GM21447 (cell line): Measurements from ENCODE around the gene ANK2.

ENCODE experiments used
- ATAC-seq: cut with Tn5 transposase; IDR thresholded peaks from one replicate; pipeline ENCODE4 v1.9.1; 2021; ENCODE audit not compliant: unreplicated experiment

The ANK2 gene

DNA sequence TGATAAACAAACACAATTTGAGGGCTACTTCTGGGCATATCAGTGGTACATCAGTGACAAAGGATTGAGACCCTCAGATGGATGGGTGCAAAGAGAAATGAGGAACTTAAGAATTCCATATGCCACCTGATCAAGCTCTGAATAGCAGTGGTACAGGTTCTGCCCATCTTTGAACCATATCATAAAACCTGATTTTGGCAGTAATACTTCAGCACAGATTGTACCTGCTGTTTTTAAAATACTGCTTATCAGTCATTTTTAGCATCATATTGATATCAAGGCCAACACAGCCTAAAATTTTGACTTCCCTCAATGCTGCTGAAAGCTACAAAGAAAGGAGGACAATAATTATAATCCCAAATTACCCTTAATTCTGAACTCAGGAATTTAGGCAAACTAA, 41.5 kb downstream of the ANK2 start:
- ATAC-seq, result no peak

DNA sequence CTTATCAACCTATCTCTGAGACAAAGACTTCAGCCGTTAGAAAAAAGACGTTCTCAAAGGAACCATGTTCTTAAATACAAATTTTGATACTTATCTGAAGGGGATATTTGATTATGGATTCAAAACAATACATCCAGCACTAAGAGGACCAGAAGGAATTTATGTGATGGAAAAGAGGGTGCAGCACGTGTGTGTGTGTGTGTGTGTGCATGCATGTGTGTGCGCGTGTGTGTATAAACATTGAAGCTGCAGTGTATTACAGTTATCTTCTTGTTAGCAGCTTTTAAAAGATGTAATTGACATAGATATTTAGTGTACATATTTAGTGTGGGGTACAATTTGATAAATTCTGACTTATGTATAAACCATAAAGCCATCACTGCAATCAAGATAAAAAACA, 44.9 kb downstream of the ANK2 start:
- ATAC-seq, result no peak

DNA sequence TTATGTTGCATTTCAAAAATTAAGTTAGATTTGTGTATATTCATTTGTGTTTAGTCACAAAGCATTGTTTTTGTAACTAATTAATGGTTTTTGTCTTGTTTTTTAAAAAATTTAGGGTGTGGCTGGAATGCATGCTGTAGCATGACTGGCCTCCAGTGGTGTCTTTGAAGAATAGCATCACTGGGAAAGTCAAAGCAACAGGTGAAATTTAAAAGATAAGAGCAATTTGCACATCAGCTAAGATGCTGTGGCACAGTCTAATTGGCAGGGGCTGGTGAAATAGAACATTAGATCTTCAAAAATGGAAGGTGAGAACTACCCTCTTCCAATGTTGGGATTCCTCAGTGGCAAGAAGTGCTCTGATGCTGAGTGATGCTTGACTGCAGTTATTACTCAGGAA, 45.3 kb downstream of the ANK2 start:
- no peak for ATAC-seq

DNA sequence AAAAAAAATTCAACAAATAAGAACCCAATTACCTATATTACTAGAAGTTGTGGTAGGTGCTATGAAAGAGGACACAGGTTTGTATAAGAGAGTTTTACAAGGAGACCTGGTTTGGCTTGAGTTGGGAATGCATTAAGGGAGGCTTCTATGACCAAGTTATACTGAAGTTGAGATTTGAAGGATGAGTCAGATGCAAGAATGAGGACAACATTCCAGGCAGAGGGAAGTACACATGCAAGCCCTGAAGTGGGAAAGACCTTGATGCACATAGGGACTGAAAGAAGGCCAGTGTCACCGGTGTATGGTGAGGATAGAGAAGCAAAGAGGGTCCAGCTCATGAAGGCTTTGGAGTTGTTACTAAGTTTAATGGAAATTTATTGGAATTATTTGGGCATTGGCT, 52.2 kb downstream of the ANK2 start:
- no peak for ATAC-seq

DNA sequence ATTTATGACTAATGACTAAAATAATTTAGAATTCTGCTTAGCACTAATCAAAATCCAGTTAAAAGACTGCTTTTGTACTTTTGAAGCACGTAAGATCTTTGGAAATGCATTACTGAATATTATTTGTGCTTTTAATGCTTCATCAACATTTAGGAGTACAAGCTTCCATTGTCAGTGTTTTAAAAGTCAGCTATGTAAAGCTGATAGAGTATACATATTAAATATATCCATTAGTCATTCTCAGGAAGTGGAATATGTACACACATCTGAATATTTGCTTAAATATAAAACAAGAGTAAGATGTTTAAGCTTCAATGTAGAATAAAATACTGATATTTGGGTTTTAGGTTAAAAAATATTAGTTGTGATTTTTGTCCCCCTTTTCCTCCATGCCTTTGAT, 54.1 kb downstream of the ANK2 start:
- ATAC-seq, result no peak

DNA sequence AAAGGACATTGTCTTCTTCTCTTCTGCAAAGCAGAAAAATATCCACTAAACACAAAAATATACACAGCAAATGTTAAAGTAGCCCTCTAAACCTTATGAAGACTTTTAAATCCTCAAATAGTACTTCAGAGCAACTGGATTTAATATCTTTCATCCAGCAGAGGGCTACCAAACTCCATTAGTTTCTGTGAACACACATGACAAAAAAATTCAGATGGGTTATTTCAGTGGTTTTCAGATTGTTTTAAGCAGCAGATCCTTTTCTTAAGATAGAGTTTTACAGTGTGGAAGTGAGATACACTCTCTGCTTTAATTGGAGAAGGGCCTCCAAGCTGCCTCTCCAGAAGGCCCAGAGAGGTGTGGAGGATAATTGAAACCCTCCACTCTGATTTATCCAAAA, 56.7 kb downstream of the ANK2 start:
- no peak for ATAC-seq

DNA sequence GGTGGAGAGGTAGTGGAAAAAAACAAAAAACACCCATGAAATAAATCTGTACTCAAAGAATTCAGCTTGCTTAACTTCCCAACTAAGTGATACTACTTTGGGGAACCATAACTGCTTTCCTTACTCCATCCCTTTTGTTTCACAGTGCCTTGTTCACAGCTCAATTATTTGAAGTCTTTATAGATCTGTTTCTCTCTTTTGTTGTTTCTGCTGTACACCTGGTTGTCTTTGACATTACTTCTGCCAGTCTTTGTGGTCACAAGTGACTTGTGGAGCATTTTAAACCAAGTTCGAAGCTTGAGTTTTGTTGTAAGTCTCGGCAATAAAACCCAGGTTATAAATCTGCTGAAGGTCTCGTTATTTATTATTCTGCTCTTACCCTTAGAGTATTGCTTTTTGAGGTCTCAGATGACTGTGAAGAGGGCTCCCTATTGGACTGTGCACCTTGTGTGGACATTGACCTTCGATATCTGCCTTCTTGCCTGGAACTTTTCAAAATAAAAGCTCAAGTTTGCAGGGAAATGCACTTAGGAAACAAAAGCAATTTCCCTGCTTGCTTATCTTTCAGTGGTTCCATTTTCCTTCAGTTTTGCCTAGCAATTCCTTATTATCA, 59.8 kb downstream of the ANK2 start:
- no peak for ATAC-seq

DNA sequence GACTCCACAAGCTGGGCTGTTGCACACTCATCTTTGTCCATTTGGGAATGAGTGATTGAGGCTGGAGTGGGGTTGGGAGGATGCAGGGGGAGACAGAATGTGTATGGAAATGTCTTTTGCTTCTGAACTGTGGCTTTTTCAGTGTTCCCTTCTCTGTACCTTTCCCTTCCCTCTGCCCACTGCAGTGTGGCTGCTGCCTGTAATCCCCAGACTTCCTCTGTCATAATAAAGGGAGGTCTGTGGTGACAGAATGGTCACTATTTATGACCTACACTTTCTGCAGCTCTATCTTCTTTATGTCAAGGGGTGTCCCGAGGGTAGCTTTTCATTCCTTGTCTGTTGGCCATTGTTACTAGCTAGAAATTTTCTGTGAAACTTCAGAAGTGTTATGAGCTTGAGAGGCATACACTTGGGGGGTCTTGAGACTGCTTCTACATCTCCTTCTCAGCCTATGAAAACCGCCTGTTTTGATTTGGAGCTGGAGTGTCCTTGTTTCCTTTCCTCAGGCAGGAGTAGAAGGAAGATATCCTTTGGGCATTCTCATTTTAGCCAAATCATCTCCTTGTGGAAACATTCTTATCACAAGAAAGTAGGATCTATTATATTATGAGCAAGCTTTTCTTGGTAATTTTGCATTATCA, 63.0 kb downstream of the ANK2 start:
- no peak for ATAC-seq

DNA sequence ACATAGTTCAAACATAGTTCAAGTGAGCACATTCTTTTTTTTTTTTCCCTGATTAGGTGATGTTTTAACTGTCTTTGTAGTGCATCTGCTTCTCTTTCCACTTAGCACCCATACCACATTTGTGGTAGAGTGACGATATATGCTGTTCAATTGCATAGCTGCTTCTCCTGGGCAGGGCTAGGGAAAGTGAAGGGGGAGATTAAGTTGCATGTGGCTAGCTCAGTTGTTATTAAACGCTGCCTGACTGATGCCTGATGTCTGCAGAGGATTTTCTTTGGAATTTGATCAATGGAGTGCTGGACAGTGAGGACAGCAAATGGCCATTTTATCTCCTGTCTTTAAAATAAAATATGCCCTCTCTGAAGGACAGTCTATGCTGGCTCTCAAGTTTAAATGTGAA, 63.7 kb downstream of the ANK2 start:
- no peak for ATAC-seq

DNA sequence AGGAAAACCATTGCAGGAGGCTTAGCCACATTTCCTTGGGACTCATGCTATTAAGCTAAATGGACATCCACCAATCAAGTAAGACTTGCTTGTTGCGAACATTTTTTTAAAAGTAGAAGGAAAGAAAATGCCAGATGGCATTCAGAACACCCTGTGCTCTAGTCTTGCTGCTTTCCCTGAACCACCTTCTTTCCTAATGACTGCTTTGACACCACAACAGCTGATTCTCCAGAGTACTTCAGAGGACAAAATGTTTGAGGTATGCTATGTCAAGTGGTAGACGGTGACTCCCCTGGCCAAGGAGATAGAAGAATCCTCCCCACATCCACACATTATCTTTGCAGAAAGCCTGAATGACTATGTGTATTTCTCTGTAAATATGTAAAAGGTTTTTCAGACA, 65.4 kb downstream of the ANK2 start:
- no peak for ATAC-seq

DNA sequence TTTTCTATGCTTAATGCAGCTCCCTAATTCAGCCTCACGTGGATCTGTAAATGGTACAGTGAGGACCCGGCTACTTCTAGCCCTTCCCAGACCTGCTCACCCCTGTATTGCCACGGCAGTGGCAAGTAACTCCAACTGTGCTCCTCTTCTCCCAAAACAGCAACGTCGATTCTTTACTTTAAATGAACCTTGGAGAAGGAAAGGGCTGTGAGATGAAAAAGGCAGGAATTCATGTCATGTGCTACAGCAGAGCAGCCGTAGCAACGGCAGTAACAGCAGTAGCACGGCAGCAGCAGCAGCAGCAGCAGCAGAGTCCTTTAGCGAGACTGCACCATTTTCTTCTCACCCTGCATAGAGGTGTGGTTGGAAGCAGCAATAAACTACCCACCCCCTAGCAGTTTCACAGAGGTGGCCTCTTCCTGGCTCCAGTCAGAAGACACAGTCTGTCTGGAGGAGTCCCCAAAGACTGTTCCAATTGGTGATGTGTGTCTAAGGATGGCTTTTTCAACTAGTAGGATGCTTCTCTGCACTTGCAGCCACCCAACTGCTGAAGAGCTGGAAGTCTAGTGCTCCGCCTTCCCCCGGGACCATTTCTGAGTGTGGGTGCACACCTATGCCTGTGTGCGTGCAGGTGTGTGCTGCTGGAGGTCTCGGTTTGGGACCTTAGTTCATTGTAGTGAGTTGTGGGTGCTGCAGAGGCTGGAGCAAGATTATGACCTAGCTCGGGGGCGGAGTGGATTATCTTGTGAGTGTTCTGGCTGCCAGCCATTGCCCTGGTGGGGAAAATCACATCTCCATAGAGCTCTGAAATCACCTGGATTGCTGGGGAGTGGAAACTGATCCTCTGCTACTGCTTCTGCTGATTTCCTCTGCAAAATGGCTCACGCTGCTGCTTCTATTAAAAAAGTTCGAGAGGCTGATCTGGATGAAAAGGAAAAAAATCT, 67.2 kb downstream of the ANK2 start:
- ATAC-seq, result no peak

DNA sequence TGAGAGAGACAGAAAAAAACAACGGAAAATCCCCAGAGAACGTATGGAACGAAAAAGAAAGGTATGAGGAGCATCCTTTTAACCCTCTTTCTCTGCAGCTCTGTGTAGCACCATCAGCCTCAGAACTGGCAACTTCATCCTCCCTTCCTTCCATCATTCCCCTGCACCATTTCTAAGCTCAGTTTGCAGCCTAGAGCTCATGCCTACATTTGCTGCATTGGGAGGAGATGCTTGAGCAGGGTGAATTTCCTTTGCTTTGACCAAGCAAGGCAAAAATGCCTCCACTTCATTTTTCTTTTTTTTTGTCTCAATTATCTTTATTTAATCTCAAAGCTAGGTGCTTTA, 67.9 kb downstream of the ANK2 start:
- ATAC-seq, result no peak

DNA sequence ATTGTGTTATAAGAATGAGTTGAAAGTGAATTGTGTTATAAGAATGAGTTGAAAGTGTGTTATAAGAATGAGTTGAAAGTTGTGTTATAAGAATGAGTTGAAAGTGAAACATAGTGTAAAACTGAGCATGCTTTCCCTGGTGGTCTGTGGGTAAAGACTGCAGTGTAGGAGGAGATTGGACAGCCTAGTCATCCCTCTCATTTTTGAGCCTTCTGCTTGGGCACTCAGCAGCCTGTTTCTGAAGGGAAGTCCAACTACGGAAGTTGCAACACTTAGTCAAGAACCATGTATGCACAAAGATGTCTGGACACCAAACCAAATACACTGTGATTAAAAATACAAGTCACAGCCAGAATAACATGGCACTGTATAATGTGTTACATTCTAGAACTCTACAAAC, 72.6 kb downstream of the ANK2 start:
- ATAC-seq, result no peak

DNA sequence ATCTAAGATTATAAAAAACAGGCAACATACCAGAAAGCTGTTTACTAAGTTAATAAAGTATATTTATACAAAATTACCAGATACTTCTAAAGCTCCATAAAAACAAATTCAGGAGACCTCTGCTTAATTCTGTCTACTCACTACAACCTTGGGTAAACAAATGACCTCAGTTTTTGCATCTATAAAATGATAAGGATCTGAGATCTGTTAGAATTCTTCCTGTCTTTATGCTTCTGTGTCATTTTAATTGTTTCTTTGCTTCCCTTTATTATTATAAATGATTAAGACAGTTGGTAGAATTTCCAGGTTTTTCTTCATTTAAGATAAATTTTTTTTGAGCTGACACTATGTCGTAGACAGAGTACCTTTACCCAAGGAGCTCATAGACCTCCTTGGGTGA, 76.0 kb downstream of the ANK2 start:
- ATAC-seq, result no peak

DNA sequence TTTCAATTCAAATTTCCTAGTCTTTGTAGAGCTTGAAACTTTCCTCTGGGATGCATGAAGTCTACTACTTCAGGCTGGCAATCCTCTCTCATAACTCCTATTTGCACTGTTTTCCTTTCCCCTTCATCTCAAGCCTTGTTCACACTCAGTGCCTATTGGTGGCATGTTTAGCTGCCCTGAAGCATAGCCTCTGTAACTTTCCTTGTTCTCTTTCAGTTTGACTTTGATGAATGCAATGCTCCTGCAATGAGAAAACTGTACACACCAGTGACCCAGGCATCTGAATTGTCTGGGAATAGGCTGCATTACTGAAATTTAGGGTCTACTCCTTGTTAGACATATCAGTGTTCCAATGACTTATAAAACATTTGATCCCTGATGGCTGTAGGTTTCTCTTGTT, 81.7 kb downstream of the ANK2 start:
- ATAC-seq, result no peak

DNA sequence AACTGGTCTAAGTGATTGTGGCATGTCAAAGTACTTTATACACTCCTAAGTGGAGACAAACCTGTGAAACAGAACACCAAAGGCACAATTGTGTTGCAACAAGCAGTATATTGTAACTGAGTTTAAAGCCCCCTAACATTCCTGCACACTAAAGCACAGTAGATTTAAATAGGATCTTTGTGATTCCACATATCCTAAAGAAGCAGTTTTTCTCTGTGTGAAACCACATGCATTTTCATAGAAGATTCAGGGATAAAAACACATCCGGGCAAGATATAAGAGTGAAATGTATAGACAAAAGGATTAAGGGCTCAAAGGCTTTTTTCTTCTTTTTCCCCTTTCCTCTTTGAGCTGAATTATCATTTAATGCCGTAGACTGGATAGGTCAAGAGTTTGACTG, 82.2 kb downstream of the ANK2 start:
- no peak for ATAC-seq

DNA sequence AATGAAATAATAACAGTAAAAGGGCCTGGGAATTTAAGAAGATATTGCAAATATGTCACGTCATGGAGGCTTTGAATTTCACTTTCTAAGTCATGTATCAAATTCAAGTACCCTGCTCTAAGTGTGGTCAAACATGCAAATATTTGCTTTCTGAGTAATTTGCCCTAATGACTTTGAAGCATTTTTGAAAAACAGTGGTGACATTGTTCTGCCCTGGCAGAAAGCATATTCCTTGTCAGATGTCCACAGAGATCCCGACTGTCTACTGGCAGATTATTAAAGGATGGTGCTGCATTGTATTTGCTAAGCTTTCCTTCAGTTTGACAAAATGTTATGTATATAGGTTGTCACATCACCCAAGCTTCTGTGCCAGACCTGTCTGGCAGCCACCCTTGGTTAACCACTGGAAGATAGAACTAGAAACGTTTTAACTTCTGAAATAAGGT, 92.5 kb downstream of the ANK2 start:
- ATAC-seq, result no peak

DNA sequence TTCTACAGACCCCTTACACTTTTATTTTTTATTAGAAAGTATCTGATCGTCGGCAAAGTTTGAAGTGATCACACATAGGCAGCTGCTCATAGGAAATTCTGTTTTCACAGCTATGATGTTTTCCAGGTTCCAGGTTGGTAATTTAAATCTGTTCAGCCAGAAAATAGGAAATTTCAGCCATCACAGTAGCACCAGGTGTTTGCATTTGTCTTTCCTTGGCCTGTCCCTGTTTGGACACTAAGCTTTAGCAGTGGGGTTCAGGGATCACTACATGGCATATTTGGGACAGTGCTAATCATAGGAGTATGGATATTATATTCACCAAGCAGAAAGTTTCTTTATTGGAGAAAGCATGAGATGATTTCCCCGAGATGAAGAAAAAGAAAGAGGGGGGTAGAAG, 92.9 kb downstream of the ANK2 start:
- ATAC-seq, result no peak

DNA sequence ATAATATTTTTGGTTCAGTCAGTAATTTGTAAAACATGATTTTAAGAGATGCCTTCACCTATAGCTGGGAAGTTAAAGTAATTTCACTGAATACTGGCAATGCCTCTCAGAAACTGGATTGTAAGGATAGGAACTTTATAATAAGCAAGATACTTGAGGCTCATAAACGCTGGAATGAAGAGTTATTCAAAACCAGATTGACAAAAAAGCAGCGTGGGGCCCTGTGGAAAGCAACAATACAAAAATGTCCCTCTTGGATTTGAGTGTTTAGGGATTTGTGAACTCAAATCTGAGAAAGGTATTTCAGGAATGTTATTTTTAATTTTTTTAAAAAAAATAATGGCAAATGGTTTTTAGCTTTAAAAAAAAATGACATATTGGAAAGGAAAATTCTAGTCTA, 94.6 kb downstream of the ANK2 start:
- no peak for ATAC-seq

DNA sequence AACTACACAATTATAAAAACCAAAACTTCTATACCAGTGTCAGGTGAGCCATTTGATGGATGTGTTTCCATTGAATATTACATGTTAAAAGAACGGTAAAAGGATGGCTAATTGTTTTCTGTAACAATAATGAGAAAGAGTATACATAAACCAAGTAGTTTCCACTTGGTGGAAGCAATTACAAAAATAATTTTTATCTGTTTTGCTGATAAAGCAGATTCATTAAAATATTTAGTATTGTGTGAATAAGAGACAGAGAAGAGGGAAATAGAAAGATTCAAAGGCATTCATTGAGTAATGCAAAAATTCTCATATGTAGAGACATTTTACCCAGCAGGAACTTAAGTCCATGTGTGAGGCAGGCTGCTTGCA, 95.7 kb downstream of the ANK2 start:
- no peak for ATAC-seq

DNA sequence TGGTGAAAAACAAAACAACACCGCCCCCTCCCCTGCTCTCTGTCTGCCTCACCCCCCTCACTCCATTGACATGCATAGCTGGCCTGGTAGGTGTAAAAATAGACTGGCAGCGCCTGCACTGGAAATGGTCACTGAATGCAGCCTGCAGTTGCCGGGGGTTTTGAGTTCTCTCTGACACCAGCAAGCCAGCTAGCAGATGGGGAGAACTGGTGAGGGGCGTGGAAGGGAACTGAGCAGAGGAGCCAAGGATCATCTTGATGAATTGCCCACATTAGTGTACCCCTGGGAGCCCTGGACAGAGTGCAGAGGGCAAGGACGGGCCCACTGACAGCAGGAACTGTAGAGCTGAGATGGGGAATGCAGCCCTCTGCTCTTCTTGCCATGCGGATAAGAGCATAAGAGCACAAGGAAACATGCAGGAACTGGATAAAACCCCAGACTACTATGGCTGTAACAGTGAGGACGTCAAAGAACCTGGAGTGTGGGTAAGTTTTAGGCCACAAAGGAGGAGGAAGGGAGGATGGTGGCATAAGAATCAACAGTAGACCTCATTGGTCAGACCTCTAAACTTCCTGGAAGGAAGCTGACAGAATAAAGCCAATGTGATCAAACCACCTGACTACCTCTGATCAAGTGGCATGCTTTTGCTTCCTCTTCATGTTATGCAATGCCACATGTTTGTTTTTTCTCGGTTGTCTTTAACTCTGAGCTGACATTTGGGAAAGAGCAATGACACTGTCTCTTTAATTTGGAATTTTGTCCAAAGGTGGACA, 96.3 kb downstream of the ANK2 start:
- ATAC-seq, result no peak
